Measurements from ENCODE around the gene CLDN19.
"Not testable (repeated sequence)": the region's sequence is repeated elsewhere in the genome, so short reads cannot be mapped to it uniquely, and the experiment has no call there.

The CLDN19 gene

DNA sequence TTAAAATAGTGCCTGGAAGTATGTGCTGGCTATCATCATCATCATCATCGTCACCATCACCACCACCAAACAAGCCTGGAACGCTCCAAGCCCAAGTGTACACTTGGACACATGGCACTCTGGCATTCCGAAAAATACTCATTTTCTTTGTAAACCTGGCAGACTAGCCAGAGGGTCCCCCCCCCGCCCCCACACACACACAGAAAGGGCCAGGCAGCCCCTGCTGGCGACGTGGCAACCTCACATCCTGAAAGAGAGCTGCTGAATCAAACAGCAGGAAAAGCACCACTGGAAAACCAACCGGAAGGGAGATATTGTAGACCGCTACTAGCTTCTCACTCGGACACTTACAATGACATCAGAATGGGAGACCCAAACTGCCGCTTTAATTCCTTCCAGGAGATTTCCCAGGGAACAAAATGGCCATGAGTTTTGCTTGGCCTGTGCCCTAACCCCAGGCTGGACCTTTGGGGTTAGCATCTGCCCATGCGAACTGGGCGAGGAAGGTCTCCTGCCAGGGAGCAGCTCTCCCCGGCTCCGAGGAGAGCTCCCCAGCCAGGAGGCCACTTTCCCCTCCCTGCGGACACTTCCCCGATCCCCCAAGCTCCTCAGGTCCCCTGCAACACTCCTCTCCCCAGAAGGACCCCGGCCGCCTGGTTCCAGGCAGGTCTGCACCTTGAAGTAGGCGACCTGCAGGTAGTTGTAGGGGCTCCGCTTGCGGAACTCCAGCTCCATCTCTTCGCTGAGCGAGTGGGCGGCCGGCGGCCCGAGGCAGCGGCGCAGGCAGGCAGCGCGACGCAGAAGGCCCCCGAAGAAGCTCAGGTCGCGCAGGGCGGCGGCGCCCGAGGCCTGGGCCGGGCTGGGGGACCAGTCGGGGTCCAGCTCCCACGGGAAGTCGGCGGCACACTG lies 26.1 kb upstream of the CLDN19 start:
- peak in 38 of 42 donors; percentile 21 to 71 (median 50) for DNase-seq
- intact Hi-C loops (cut with DNase I), result loop anchor here (5.0 to 10.0 kb wide), 3 partner anchors 51 to 84 kb away; partner anchors contain the start of genes ERMAP, SVBP, YBX1 and ZNF691

DNA sequence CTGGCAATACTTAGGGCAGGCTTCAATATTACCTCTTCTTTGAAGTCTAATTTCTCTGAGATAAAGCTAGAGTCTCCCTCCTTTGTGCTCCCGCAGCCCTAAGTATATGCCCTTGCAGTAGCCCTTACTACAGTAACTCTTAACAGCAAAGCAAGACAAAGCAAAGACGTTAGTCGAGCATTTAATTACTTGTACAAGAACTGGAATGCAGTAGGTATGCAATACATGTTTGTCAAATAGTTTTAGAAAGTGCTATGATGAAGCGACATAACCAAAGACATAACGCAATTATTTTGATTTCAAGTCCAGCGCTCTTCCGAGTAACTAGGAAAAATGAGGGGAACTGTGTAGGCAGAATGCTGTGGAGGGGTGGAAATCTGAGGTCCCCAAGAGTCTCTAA lies 25.2 kb upstream of the CLDN19 start:
- no peak for DNase-seq
- intact Hi-C loops (cut with DNase I), result loop anchor here (5.0 to 10.0 kb wide), 3 partner anchors 52 to 83 kb away; partner anchors contain the start of genes ERMAP, SVBP, YBX1 and ZNF691

DNA sequence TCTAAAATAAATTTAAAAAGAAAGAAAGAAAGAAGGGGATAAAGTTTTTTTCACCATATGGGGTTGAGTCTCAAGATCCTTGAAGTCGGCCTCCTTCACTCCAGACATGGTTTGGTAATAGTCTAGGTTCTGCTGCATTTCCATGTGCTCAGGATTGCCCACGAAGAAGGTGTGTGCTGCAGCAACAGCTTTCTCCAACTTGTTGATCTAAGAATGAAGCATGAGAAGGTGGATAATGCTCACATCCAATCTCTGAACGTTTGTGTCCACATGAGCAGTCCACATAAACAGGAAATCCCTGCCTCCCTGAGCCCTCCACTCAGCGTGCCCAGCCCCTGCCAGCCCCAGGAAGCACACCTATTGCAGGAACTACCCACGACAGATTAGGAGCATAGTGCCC lies 22.2 kb upstream of the CLDN19 start:
- no peak for DNase-seq
- intact Hi-C loops (cut with DNase I), result loop anchor here (10.0 kb wide), 1 partner anchor 83 kb away; the partner anchor contains the start of gene ZNF691

DNA sequence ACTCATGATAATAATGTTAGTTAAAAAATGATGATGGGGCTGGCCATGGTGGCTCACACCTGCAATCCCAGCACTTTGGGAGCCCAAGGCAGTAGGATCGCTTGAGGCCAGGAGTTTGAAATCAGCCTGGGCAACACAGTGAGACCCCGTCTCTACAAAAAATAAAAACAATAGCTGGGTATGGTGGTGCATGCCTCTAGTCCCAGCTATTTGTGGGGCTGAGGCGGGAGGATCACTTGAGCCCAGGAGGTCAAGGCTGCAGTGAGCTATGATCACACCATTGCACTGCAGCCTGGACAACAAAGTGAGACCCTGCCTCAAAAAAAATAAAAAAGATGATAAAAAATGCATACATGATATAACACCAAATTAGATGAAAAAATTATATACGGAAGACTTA lies 21.5 kb upstream of the CLDN19 start:
- intact Hi-C loops (cut with DNase I), result loop anchor here (10.0 kb wide), 1 partner anchor 83 kb away; the partner anchor contains the start of gene ZNF691
- DNase-seq, result peak in 1 of 42 donors; percentile 1

DNA sequence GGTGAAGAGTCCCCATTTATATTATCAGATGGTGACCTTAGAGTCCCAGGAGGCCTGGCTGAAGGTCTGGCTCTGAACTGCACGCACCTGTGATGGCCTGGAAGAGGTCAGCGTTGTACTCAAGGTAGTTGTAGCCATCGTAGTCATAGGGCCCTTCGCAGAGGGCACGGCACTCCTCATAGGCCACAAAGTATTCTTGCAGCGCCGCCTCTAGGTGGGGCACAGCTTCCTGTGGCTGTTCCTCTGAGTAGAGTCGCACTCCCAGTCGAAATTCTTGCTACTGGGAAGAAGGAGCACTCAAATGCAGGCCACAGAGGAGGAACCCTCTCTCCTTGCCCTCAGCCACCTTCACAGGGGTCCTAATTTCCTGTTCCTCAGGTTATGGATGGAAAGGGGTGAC lies 19.1 kb upstream of the CLDN19 start:
- peak in 3 of 42 donors; percentile 7 to 21 (median 10) for DNase-seq
- intact Hi-C loops (cut with DNase I), result no loop called here

DNA sequence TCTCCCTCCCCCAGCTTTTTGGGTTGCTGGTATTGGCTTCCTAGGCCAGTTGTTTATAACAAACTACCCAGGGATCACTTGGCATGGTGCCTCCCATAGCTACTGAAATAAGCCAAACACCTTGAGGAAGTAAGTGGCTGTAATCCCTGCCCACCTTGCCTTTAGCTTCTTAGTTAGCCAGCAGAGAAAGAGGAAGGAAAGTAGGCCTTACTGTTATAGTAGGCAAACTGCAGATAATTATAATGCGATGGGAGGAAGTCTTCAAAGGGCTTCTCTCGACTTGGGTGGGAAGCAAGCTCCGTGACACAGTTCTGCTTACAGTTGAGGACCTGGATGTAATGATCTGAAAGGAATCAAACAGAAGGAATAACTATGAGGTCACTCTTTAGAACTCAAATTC lies 18.6 kb upstream of the CLDN19 start:
- DNase-seq, result peak in 2 of 42 donors; percentile 5 to 12
- intact Hi-C loops (cut with DNase I), result no loop called here

DNA sequence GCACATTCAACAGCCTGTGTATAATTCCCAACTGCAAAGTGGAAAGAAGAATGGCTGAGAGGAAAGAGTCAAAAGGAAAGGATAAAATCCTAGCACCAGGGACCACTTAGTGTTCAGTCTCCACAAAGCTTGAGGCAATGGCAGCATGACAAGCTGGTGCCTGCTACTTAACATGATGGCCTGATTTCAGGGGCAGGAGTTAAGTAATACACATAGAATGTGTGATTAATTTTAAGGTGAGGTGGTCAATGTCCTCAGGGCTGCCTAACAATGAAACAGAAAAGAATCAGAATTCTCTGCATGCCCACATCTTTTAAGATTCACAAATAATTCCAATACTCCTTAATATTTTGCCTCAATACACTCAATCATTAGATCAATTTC lies 17.8 kb upstream of the CLDN19 start:
- intact Hi-C loops (cut with DNase I), result no loop called here
- DNase-seq, result no peak

DNA sequence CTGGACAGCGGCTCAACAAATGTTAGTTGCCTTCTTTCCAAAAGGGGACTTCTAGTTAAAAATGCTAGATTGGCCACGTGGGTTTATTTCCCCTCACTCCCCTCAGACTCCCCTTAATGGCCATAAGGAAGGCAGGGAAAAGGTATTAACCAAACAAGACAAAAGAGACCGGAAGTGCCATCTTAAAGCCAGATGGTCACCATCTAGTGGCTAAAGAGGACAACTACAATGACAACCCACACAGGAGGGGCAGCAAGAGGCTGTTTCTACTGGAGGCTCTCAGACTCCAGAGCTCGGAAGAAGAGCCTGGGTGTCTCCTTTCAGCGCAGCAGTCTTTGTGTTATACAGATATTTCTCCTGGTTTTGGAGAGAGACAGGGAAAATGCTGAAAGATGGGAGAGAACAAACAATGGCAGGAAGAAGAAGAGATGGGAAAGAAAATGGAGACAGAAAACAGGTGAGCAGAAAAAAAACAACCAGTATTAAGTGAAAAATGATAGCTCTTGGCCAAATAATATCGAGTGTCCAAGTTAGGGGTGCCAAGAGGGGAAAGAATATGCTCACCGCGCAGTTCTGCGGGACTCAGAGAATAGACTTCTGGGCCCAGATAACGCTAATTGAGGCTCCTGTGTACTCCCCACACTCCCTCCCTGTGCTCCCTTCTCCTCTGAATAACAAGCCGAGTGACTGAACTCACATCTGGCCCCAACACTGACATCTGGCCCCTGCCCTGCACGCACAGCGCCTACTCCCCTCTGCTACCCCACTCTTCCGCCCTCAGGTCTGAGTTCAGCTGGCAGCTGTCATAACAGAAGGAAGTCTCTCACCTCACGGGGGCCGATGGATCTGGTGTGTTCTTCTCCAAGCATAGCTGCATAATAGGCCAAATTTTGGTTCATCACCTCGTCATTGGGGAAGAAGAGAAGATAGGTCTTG lies 17.2 kb upstream of the CLDN19 start:
- intact Hi-C loops (cut with DNase I), result no loop called here
- peak in 3 of 42 donors; percentile 22 to 33 (median 24) for DNase-seq

DNA sequence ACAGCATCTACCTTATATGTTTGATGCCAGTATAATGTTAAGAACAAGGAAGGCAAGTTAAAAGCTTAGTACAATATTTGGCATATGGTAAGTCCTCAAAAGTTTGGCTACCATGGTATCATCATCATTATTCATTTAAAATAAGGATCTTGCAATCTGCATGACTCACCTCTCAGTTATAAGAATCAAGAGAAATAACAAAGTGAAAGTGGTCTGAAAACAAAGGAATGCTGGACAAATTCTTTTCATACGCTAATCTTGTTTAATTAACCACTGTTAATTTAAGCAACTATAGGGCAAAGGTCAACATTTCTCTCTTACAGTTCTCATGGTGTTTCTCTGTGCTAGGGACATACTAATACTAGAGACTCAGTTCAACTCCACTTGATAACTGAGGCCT lies 13.0 kb upstream of the CLDN19 start:
- intact Hi-C loops (cut with DNase I), result no loop called here
- DNase-seq, result no peak

DNA sequence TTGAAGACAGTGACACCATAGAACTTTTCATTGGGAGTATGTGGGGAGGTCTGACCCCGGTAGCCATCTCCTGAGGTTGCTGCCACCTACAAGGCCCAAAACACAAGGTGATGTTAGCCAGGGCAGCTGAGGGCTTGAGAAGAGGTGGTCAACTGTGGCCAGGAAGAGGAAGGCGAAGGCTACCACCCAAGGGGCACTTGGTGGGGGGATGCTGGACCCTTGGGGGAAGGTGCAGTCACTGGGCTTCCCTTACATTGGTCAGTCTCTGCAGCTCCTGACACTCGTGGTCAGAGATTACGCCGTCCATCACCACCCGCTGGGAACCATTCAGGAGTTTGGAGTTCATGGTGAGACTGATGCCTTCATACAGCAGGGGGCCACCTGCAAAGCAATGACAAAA lies 12.2 kb upstream of the CLDN19 start:
- intact Hi-C loops (cut with DNase I), result no loop called here
- DNase-seq, result peak in 2 of 42 donors; percentile 1 to 25

DNA sequence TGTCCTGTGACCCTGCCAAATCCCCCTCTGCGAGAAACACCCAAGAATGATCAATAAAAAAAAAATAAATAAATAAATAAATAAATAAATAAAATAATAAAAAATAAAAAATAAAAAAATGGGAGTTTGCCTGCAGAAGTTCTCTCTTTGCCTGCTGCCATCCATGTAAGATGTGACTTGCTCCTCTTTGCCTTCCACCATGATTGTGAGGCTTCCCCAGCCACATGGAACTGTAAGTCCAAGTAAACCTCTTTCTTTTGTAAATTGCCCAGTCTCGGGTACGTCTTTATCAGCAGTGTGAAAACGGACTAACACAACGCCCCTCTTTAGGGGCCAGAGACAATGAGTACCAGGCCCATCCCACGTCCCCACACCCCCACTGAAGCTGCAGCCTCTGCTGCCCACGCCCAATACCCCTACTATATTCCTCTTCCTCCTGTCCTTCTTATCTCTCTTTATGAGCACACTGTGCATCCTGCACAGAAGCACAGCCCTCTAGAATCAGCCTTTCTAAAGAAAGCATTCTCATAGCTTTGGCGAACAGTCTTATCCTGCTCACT lies 11.6 kb upstream of the CLDN19 start:
- DNase-seq, result peak in 2 of 42 donors; percentile 1 to 11
- intact Hi-C loops (cut with DNase I), result not testable (repeated sequence)

DNA sequence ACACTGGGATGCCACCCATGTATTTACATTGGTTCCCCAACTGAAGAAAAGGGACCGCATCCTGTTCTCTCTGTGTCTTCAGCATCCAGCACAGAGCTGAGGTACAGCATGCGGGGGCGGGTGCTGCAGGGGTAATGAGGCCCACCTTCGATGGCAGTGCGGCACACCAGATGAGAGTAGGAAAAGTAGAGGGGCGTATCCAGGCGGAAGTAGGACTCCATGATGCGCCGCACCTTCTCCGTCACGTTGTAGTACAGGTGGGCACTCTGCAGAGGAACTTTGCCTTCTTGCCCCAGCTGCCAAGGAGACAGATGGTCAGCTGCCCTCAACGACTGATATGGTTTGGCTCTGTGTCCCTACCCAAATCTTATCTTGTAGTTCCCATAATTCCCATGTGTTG lies 10.0 kb upstream of the CLDN19 start:
- DNase-seq, result peak in 3 of 42 donors; percentile 6 to 15 (median 10)
- intact Hi-C loops (cut with DNase I), result no loop called here

DNA sequence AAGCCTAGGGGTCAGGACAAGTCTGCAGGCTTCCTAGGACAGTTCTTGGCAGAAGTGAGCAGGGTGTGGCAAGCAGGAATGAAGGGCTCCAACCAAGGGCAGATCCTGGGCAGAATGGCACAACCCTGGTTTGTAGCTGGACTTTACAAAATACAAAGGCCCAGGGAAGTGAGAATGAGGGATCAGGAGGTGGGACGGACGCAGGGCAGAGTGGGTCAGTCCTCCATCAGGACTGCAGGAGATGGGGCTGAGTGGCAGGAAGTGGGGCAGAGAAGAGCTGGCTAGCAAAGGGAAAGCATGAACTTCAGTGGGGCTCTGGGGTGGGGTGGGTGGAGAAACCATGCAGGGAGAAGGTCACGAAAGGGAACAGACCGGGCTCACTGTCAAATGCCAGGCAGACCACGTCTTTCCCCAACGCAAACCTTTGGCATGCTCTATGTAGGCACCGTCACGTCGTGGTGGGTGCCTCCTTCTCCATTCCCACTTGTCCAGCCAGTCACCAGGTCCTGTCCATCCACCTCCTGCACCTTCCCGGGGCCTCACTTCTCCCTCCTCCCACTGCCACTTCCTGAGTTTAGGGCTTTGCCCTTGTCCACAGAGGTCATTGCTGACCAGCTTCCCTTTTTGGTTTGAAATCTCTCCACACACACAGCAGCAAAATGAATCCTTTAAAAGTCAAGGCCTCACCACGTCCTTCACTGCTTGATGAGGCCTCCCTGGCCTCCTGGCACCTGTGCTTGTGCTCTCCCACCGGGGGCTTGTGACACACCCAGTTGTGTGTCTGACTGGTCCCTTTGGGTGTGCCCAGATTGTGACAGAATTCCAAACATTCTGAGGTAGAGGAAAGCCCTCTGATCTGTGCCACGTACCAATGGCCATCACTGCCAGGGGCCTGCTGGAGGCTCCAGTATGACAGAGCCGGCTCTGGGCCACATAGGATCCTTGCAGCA lies 8.7 kb upstream of the CLDN19 start:
- DNase-seq, result peak in 6 of 42 donors; percentile 5 to 38 (median 14)
- intact Hi-C loops (cut with DNase I), result loop anchor here (10.0 kb wide), 1 partner anchor 164 kb away; no protein-coding TSS in a partner anchor

DNA sequence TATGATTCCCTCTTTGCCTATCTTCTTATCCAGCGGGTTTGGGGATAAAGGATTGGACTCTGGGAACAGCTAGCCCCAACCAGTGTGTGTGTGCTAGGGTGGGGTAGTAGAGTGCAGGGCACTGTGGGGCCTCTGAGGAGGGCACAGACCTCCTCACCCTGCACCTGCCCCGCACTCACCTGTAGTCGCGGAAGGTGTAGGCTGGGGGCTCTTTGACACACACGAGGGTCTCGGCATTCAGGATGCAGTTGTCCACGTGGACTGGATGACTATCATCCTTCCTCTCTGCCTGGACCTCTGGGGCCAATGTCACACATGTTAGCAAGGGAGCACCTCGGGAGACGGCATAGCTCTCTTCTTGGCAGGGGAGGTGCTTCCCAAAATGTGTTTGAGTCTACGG lies 8.0 kb upstream of the CLDN19 start:
- peak in 4 of 42 donors; percentile 7 to 32 (median 12) for DNase-seq
- intact Hi-C loops (cut with DNase I), result loop anchor here (10.0 kb wide), 1 partner anchor 163 kb away; no protein-coding TSS in a partner anchor

DNA sequence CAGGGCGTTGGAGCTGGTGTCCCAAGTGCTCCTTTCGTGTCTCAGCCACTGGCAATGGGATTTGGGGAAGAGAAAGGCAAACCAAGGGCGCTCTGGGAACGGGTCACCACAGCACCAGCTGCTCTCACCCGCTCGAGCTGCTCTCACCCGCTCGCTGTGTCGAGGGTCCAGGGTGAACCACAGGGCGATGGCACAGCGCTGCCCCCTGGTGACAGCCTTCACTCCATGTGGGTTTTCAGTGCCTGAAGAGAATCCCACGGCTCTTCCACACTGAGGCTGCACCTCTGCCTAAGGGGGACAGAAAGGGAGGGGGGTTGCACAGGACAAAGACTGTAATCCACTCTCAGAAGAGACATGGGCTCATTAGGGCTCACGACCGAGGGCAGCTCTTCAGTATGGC lies 7.1 kb upstream of the CLDN19 start:
- peak in 38 of 42 donors; percentile 18 to 80 (median 57) for DNase-seq

DNA sequence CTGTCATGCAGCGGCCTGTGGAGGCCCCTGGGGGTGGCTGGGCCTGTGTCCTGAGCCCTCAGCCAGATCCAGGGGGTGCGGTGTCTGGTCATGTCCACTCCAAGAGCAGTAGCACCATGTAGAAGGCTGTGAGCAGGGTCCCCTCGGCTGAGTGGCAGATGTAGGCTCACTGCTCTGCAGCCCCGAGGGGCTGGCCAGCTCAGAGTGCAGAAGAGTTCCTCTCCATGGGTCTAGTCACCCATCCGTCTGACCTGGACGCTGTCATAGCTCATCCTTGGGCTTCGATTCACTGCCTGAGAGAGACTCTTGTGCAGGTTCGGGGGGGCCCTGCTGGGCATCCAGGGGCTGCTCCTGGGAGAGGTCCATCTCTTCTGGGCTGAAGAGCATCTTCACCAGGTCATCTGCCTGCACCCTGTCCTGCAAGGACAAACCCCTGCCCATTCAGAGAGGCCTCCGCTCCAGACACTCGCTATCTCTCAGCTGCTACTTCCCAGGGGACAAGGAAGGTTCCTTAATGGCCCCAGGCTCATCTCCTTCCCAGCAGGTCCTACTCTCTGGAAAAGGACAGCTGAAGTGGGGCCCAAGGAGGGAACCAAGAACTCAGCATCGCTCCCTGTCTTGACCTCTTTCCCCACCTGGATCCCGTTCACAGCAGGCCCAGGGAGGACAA lies 6.5 kb upstream of the CLDN19 start:
- DNase-seq, result peak in 4 of 42 donors; percentile 2 to 31 (median 18)
- intact Hi-C loops (cut with DNase I), result loop anchor here (10.0 kb wide), 1 partner anchor 162 kb away; no protein-coding TSS in a partner anchor

More for the DNA sequence above, 7.1 kb upstream of the CLDN19 start:
- intact Hi-C loops (cut with DNase I), result loop anchor here (10.0 kb wide), 1 partner anchor 162 kb away; no protein-coding TSS in a partner anchor

DNA sequence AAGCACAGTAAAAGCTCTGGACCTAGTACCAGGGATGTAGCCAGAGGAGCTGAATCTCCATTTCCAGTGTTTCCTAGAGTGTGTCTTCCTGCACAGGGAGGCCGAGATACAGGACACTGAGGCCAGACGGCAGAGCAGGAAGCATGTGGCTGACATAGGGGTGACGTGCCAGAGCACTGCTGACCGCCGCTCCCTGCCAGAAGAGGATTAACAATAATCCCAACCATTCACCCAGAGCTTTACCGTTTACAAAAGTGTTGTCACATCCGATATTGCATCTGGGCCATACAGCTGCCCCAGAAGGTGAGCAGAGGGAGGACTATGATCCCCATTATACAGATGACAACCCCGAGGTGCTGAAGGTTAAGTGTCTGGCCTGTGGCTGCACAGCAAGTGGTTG lies 5.8 kb upstream of the CLDN19 start:
- intact Hi-C loops (cut with DNase I), result loop anchor here (10.0 kb wide), 1 partner anchor 161 kb away; no protein-coding TSS in a partner anchor
- peak in 3 of 42 donors; percentile 2 to 34 (median 4) for DNase-seq
